Activated CD8-positive, alpha-beta memory T cell treated with anti-CD3 and anti-CD28 coated beads, Interleukin-2, amount 50 U/mL, for 1 hour (primary cell): ENCODE data around the gene CEP192.

Experiments used
- DNase-seq: peaks from one replicate; pipeline ENCODE4 v3.0.0-alpha.2; 2020; ENCODE audit errors: extremely low read depth

CEP192 gene

GRCh38 chr18:13101659-13102197 is 110.6 kb downstream of the CEP192 start:
- no peak for DNase-seq

GRCh38 chr18:13103366-13103765 is 112.2 kb downstream of the CEP192 start:
- DNase-seq = no peak

DNA sequence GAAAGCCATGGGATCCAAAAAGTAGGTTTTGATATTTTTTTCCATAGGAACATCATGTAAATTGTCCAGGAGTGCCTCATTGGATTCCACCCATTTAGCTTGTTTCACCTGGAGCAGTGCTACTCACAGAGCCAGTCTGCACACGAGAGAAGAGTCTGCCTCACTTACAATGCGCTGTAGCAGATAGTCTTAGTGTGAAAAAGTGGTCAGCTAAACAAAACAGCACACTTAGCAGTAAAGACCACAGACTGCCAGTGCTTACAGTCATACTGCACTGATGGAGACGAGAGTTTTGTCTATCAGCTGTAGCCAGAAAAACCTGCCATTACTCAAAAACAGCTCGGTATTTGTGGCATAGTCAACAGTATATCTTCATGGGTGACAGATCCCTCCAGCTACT is 113.9 kb downstream of the CEP192 start:
- DNase-seq = no peak

- no peak for DNase-seq
Measured at GRCh38 chr18:13107074-13107473, 115.9 kb downstream of the CEP192 start.

GRCh38 chr18:13108330-13108729 is 117.2 kb downstream of the CEP192 start:
- no peak for DNase-seq

GRCh38 chr18:13110559-13110958 is 119.4 kb downstream of the CEP192 start:
- no peak for DNase-seq

- DNase-seq = no peak
Measured at GRCh38 chr18:13112982-13113381, 121.8 kb downstream of the CEP192 start.

DNA sequence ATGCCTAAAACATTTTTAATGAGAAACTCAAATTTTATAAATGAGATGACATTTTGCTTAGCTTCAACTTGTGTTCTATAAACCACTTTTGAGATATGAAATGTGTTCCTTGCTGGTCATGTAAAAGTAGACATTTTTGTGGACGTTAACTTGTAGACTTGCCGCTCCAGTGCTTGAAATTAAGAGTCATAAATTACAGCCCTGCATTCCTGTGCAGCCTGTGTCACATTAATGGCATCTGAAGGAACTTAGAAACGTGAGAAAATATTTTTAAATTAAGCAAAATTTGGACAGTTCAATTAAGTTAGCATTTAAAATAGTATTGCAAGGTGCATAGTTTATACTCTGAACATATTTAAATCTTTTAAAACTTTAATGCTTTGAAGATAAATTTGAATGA is 129.1 kb downstream of the CEP192 start:
- DNase-seq = no peak

GRCh38 chr18:13120983-13121441 is 129.8 kb downstream of the CEP192 start:
- no peak for DNase-seq

GRCh38 chr18:13124411-13124810 is 133.2 kb downstream of the CEP192 start:
- no peak for DNase-seq

DNA sequence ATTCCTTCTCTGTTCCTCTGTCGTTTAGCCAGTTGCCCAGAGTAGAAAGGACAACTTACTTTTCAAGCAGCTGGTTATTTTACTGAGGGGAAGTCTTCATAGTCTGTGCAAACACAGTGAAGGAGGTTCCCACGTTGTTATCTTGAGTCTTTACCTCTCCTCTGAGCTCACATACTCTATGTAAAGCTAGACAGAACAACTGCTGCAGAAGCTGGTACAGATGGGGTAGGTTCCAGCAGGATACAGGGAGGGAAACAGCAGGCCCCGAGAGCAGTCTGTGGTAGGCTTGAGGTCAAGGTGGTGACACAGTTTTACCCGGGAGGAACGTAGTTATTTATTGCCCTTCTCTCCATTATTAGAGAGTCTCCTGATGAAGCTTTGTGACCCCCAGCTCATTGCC is 134.0 kb downstream of the CEP192 start:
- DNase-seq = no peak

GRCh38 chr18:13126966-13127598 is 135.9 kb downstream of the CEP192 start:
- DNase-seq = no peak

DNA sequence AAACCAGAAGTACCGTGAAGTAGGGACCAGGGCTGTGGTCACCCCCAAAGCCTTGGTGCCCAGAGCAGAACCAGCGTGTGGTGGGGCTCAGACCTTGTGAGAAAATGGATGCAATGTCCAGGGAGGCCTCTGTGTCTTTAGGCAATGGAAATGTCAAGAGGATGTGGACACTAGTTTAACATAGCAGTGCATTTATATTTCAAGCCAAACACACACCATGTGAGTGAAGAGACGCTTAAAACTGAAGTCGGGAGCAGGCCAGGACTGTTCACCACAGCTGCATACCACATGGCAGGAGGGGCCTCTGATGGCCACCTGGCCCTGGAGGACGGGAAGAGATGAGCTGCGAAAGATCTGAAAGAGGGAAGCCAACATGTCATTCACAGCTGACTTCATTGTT is 140.1 kb downstream of the CEP192 start:
- no peak for DNase-seq

DNA sequence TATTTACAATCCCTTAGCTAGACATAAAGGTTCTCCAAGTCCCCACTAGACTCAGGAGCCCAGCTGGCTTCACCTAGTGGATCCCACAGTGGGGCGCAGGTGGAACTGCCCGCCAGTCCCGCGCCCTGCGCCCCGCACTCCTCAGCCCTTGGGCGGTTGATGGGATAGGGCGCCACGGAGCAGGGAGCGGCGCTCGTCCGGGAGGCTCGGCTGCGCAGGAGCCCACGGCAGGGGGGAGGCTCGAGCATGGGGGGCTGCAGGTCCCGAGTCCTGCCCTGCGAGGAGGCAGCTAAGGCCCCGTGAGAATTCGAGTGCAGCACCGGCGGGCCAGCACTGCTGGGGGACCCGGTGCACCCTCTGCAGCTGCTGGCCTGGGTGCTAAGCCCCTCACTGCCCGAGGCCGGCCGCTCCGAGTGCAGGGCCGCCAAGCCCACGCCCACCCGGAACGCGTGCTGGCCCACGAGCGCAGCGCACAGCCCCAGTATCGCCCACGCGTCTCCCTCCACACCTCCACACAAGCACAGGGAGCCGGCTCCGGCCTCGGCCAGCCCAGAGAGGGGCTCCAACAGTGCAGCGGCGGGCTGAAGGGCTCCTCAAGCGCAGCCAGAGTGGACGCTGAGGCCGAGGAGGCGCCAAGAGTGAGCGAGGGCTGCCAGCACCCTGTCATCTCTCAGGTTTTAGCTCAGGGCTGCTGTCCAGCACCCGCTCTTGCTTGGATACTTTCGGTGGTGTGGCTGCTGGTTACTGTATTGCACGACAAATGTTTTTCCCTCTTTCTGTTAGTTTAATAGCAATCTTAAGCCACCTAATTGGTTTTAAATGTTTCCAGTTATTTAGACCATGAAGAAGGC is 143.6 kb downstream of the CEP192 start:
- no peak for DNase-seq

DNA sequence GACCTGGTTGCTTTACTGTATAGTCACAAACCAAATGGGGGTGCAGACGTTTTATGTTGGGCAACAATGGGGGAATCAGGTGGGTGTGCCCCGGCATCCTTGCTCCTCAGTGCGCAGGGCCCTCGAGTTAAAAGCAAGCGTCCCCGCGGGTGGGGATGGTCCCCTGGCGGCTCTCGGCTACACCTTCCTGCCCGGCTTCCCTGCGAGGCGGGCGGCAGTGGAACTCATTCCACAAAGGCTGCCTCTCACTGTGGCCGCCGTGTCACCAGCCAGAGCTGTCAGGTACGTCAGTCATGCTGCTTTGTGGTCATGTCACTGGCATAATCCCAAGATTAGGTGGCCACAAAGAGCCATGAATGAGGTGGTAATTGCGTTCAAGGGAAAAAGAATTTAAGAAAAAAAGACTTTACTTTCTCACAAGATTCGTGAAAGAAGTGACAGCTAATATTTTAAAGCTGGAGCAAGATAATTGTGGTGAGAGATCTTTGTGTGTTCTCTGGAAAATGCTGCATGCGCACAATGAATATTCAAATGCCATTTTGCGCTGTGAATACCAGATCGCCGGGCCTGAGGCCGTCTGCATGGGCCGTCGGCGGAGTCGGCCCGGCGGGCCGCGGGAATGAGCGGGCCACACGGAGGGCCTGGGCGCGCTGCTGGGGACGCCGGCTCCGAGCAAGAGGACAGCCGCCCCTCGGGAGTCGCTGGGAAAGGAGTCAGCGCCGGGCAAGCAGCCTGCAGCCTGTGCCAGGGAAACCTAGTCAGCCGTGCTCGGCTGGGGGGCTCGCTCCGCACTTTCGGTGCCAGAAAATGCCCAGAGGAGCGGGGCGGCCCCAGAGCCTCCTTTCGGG is 145.1 kb downstream of the CEP192 start:
- peak; percentile 53 for DNase-seq

GRCh38 chr18:13136904-13137669 is 145.9 kb downstream of the CEP192 start:
- DNase-seq = no peak

DNA sequence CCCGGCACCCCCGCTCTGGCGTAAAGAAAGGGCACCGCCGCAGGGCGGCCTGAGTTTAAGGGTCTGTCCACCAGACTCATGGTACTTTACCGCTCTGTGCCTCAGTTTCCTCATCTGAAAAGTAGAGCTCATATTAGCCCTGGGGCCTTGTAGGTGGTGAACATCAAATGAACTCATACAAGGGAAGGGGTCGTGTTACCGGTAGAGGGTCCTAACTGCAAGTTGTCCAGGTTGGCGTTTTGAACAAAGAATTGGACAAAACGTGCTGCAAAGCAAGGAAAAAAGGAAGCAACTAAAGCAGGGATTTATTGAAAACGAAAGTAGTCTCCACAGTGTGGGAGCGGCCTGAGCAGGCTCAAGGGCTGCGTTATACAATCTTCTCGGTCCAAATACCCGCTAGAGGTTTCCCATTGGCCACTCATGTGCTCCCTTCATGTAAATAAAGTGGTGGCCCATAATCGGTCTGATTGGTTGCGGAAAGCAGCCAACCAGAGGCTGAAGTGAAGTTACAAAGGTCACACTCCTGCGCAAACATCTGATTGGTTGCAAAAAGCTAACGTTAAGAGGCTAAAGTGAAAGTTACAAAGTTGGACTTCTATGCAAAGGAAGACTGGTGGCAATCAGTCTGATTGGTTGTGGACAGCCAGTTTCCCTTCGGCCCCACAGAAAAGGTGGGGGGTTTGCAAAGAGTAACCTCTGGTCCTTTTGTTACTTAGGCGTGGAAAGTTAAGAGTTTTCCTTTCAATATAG is 146.7 kb downstream of the CEP192 start:
- DNase-seq = no peak

DNA sequence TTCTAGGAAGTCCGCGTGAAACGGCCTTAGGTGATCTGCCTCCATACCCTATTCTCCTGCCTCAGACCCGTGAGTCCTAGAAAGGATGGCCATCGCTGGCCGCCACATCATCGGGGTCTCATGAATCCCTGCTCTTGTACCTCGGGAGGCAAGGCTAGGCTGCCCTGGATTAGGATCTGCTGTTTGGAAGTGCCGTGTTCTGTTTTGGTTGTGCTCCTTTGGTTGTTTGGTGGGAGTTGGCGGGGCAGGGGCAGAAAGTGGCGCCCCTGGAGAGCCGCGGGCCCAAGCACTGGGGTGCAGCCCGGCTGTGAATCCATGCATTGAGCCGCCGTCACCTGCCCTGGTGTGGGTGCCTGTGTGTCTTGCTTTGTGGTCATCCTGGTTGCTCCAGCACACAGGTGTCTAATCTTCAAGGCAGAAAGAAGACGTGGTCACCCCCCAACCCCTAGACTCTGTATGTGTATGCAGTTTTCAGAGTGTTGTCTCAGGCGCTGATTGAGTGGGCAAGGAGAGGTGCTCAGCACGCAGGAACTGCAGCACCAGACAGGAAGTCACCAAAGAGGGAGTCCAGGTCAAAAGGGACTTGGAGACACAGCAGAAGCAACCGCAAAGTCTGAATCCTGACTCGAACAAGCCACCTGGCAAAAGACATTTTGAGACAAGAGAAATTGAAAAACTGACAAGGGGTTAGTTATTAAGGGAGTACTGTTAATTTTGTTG is 147.4 kb downstream of the CEP192 start:
- DNase-seq = no peak

DNA sequence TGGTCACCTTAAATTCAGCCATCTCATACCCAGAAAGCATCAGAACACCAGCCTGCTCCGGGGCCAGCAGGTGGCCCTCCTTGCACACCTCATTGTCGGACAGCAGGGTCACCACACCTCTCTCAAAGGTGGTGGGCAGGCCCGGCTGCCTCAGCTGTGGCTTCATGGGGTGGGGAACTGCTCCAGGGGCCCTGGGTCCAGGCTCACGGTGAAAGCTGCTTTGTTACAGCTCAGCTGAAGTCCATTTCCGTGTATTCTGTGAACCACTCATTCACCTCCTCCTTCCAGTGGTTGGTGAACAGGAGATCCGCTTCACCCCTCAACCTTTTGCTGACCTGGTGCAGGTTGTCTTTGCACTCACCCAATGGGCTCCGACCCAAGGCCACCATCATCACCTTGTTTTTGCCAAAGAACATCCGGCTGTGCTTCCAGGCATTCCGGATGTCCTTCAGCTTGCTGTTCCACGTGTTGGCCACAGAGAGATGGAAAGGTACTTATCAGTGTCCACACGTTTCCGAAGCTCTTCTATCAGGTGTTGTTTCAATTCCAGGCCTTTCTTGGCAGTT is 148.8 kb downstream of the CEP192 start:
- DNase-seq = no peak

DNA sequence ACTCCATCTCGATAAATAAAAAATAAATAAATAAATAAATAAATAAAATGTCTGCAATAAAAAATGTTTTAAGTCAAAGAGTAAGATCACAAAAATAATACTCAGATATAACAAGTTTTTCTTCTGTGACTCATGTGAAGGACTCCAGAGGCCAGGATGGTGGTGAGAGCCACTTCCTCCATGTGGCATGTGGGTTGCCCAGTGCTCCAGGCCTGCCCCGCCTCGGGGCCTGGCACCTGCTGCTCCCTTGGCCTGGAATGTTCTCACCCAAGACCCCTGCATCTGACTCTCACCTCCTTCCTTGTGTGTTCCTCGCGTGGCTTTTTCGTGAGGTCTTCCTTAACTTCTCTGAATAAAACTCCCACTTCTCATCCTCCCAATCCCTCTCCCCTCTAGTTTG is 150.0 kb downstream of the CEP192 start:
- DNase-seq = no peak
